ENCODE measurements around the gene E2F2. TPM values are rescaled to one million over a fixed set of nuclear protein-coding genes. Genes with fewer than 3 reads are reported as not detected.

Gene E2F2
- total RNA-seq, 1 experiment from 2014 or later: 16.3 TPM

DNA sequence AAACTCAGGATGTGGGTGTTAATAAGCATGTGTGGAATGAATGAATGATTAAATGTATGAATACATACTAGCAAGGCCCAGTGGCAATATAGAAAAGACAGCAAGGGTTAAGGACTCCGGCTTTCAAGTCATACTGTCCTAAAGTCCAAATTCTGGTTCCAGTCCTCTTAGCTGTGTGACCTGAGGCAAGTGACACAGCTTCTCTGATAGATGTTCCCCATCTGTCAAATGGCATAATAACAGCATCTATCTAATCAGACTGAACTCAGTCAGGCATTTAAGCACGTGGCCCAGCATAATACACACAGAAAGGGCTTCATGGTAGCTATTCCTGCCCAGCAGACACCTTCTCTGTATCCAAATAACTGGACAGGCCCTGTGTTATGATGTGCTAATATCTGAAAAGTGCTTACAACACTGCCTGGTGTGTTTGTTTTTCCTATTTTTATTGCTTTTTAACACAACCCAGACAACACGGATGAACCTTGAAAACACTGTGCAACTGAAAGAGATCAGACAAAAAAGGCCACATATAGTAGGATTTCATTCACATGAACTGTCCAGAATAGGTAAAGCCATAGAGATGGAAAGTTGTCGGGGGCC is 59.5 kb downstream of the E2F2 start:
- Histone ChIP-seq H2AFZ (ENCODE audit: low read depth, low read length, poor library complexity, severe bottlenecking) (no peak overlapping the region), H3K27me3 (ENCODE audit: insufficient read depth, low read length) (no peaks in the 10 kb centered on the region), H3K4me3 (replicated peaks in 1 of 2; ENCODE audit: low read depth in 1 of 2, low read length in 2 of 2) (no peak overlapping the region), H3K9me2 (ENCODE audit: insufficient read depth) (no peaks in the 10 kb centered on the region), H3K27ac (ENCODE audit: low read depth, low read length) (no peak overlapping the region), H3K4me1 (ENCODE audit: control insufficient read depth in 1 of 2, insufficient read depth in 2 of 2, low read length in 2 of 2) (peaks cover 9 to 16% of the 10 kb centered on the region in 2 experiments), H3K79me2 (ENCODE audit: insufficient read depth, low read length) (no peaks in the 10 kb centered on the region), H3K4me2 (ENCODE audit: low read length) (no peak overlapping the region), H3K9me3 (ENCODE audit: control insufficient read depth in 1 of 2, insufficient read depth in 1 of 2, low read depth in 1 of 2, low read length in 2 of 2) (no peaks in the 10 kb centered on the region), H4K20me1 (ENCODE audit: insufficient read depth) (no peaks in the 10 kb centered on the region), H3K9ac (ENCODE audit: low read length) (no peak overlapping the region), H3K36me3 (ENCODE audit: control insufficient read depth in 1 of 2, insufficient read depth in 2 of 2, low read length in 2 of 2) (no peaks in the 10 kb centered on the region)
- DNase-seq (ENCODE audit: low read depth, low spot score) (no peak), ATAC-seq (no peak)
- TF ChIP-seq, protein P1, sequence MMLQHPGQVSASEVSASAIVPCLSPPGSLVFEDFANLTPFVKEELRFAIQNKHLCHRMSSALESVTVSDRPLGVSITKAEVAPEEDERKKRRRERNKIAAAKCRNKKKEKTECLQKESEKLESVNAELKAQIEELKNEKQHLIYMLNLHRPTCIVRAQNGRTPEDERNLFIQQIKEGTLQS (IDR thresholded peaks at IDR 0.05): no peak
- TF ChIP-seq SP1 (IDR thresholded peaks at IDR 0.05; ENCODE audit: low read depth): no peak
- ChIA-PET RAD21 (ENCODE audit: low non-redundant PET in 1 of 2, low total read pairs in 2 of 2, uncharacterized antibody in 2 of 2, unreplicated experiment in 2 of 2) (no interaction called here), POLR2A (no interaction called here), CTCF (no interaction called here)
- intact Hi-C loops (cut with micrococcal nuclease): no loop called here
- BruUV-seq (replicated peaks): no TSS peak

- Histone ChIP-seq H3K9ac (ENCODE audit: low read length) (no peak overlapping the region), H3K9me3 (ENCODE audit: control insufficient read depth in 1 of 2, insufficient read depth in 1 of 2, low read depth in 1 of 2, low read length in 2 of 2) (no peaks in the 10 kb centered on the region), H3K79me2 (ENCODE audit: insufficient read depth, low read length) (no peaks in the 10 kb centered on the region), H3K9me2 (ENCODE audit: insufficient read depth) (no peaks in the 10 kb centered on the region), H3K4me1 (ENCODE audit: control insufficient read depth in 1 of 2, insufficient read depth in 2 of 2, low read length in 2 of 2) (peaks cover 8 to 15% of the 10 kb centered on the region in 2 experiments), H3K27ac (ENCODE audit: low read depth, low read length) (no peak overlapping the region), H3K36me3 (ENCODE audit: control insufficient read depth in 1 of 2, insufficient read depth in 2 of 2, low read length in 2 of 2) (no peaks in the 10 kb centered on the region), H4K20me1 (ENCODE audit: insufficient read depth) (no peaks in the 10 kb centered on the region), H2AFZ (ENCODE audit: low read depth, low read length, poor library complexity, severe bottlenecking) (no peak overlapping the region), H3K4me2 (ENCODE audit: low read length) (no peak overlapping the region), H3K4me3 (replicated peaks in 1 of 2; ENCODE audit: low read depth in 1 of 2, low read length in 2 of 2) (no peak overlapping the region), H3K27me3 (ENCODE audit: insufficient read depth, low read length) (no peaks in the 10 kb centered on the region)
- ATAC-seq (no peak), DNase-seq (ENCODE audit: low read depth, low spot score) (no peak)
- POLR2A ChIA-PET: no interaction called here
- no TSS peak for BruUV-seq (replicated peaks)
- RAD21 ChIA-PET (ENCODE audit: low non-redundant PET in 1 of 2, low total read pairs in 2 of 2, uncharacterized antibody in 2 of 2, unreplicated experiment in 2 of 2): no interaction called here
- TF ChIP-seq EZH2phosphoT487 (IDR thresholded peaks at IDR 0.05; ENCODE audit: borderline replicate concordance): no peak
- no peak for TF ChIP-seq EZH2 (IDR thresholded peaks at IDR 0.05)
- TF ChIP-seq POLR2AphosphoS5 (IDR thresholded peaks at IDR 0.05; ENCODE audit: low read depth, low read length): no peak
- TF ChIP-seq, protein P2, sequence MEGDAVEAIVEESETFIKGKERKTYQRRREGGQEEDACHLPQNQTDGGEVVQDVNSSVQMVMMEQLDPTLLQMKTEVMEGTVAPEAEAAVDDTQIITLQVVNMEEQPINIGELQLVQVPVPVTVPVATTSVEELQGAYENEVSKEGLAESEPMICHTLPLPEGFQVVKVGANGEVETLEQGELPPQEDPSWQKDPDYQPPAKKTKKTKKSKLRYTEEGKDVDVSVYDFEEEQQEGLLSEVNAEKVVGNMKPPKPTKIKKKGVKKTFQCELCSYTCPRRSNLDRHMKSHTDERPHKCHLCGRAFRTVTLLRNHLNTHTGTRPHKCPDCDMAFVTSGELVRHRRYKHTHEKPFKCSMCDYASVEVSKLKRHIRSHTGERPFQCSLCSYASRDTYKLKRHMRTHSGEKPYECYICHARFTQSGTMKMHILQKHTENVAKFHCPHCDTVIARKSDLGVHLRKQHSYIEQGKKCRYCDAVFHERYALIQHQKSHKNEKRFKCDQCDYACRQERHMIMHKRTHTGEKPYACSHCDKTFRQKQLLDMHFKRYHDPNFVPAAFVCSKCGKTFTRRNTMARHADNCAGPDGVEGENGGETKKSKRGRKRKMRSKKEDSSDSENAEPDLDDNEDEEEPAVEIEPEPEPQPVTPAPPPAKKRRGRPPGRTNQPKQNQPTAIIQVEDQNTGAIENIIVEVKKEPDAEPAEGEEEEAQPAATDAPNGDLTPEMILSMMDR (IDR thresholded peaks at IDR 0.05 in 2 of 3, conservative IDR thresholded peaks at IDR 0.05 in 1 of 3; ENCODE audit: borderline replicate concordance in 1 of 3, insufficient read depth in 1 of 3, low read depth in 2 of 3, low read length in 2 of 3): no peak
- TF ChIP-seq EGR1 (IDR thresholded peaks at IDR 0.05; ENCODE audit: low read depth): no peak
- no peak for TF ChIP-seq MAX (IDR thresholded peaks at IDR 0.05)
- no peak for TF ChIP-seq JUND (IDR thresholded peaks at IDR 0.05)
- no peak for TF ChIP-seq ZFX (IDR thresholded peaks at IDR 0.05)
- TF ChIP-seq RAD21 (IDR thresholded peaks at IDR 0.05; ENCODE audit: low read depth): no peak
- no peak for TF ChIP-seq SIN3A (IDR thresholded peaks at IDR 0.05; ENCODE audit: low read depth)
- TF ChIP-seq, protein P3, sequence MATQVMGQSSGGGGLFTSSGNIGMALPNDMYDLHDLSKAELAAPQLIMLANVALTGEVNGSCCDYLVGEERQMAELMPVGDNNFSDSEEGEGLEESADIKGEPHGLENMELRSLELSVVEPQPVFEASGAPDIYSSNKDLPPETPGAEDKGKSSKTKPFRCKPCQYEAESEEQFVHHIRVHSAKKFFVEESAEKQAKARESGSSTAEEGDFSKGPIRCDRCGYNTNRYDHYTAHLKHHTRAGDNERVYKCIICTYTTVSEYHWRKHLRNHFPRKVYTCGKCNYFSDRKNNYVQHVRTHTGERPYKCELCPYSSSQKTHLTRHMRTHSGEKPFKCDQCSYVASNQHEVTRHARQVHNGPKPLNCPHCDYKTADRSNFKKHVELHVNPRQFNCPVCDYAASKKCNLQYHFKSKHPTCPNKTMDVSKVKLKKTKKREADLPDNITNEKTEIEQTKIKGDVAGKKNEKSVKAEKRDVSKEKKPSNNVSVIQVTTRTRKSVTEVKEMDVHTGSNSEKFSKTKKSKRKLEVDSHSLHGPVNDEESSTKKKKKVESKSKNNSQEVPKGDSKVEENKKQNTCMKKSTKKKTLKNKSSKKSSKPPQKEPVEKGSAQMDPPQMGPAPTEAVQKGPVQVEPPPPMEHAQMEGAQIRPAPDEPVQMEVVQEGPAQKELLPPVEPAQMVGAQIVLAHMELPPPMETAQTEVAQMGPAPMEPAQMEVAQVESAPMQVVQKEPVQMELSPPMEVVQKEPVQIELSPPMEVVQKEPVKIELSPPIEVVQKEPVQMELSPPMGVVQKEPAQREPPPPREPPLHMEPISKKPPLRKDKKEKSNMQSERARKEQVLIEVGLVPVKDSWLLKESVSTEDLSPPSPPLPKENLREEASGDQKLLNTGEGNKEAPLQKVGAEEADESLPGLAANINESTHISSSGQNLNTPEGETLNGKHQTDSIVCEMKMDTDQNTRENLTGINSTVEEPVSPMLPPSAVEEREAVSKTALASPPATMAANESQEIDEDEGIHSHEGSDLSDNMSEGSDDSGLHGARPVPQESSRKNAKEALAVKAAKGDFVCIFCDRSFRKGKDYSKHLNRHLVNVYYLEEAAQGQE (IDR thresholded peaks at IDR 0.05; ENCODE audit: low read depth): no peak
- intact Hi-C loops (cut with micrococcal nuclease): no loop called here
- CTCF ChIA-PET: no interaction called here
These were observed 60.6 kb downstream of the E2F2 start for GRCh38 chr1:23470282-23471070.

Measured in HCT116 (cell line).